NCI-H526 (cell line): ENCODE data around the gene PDXK.

Experiments
- DNase-seq, 2 experiments: peaks; one replicate each; lab custom pipeline; 2025; lab: John Stamatoyannopoulos, UW

PDXK gene

GRCh38 chr21:43723648-43724047 lies 4.7 kb downstream of the PDXK start:
- no peak for DNase-seq

GRCh38 chr21:43726686-43727518 lies 8.0 kb downstream of the PDXK start:
- DNase-seq = no peak

- no peak for DNase-seq
These were observed 8.7 kb downstream of the PDXK start for GRCh38 chr21:43727519-43728153.

- DNase-seq = no peak
These were observed 9.2 kb downstream of the PDXK start for GRCh38 chr21:43728154-43728466.

GRCh38 chr21:43728467-43729390 lies 9.8 kb downstream of the PDXK start:
- DNase-seq = peak; percentile 74 to 85

- no peak for DNase-seq
These were observed 12.5 kb downstream of the PDXK start for GRCh38 chr21:43731476-43731875.

- no peak for DNase-seq
These were observed 13.2 kb downstream of the PDXK start for GRCh38 chr21:43731891-43732711.

- DNase-seq = no peak
These were observed 14.1 kb downstream of the PDXK start for GRCh38 chr21:43733060-43733459.

- DNase-seq = no peak
These were observed 14.7 kb downstream of the PDXK start for GRCh38 chr21:43733529-43734071.

GRCh38 chr21:43734131-43734927 lies 15.4 kb downstream of the PDXK start:
- no peak for DNase-seq

- DNase-seq = no peak
These were observed 15.9 kb downstream of the PDXK start for GRCh38 chr21:43734928-43735229.

- DNase-seq = no peak
These were observed 16.5 kb downstream of the PDXK start for GRCh38 chr21:43735236-43736091.

- DNase-seq = no peak
These were observed 17.4 kb downstream of the PDXK start for GRCh38 chr21:43736224-43736883.

- no peak for DNase-seq
These were observed 18.4 kb downstream of the PDXK start for GRCh38 chr21:43737158-43737950.

- DNase-seq = no peak
These were observed 20.9 kb downstream of the PDXK start for GRCh38 chr21:43739621-43740435.

GRCh38 chr21:43740497-43741156 lies 21.7 kb downstream of the PDXK start:
- DNase-seq = peak in 1 of 2 experiments; percentile 56
